ENCODE data around the gene TRPM8. TPM values are rescaled to one million over a fixed set of nuclear protein-coding genes. Genes with fewer than 3 reads are reported as not detected.

Gene TRPM8
- total RNA-seq, 4 donors from 2014 or later, result not detected

DNA sequence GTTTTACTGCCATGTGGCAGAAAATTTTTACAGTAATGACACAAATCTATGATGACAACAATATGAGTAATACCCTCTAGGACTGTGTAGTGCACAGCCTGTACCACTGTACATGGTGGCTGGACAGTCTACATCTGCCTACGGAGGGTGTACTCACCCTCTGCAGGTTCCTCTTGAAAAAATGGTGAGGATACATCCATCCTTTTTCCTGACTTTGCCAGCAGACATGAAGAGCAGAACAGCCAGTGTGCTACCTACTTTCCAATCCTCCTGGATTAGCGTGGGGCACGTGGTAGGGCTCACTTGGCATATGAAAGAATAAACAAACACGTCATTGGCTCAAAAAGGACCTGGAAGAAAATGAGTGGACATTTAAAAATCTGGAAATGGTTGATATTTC lies 62.6 kb downstream of the TRPM8 start:
- Histone ChIP-seq H3K36me3 (no peaks in the 10 kb centered on the region), H3K4me3 (replicated peaks in 1 of 3) (no peak overlapping the region), H3K4me1 (no peaks in the 10 kb centered on the region), H3K27ac (no peak overlapping the region), H3K27me3 (no peaks in the 10 kb centered on the region), H3K9me3 (no peaks in the 10 kb centered on the region)
- intact Hi-C loops (cut with DNase I), result no loop called here
- DNase-seq, result no peak
- 69 to 73% methylated on average over 4 of the region's 4 CpGs for WGBS, 2 donors
- TF ChIP-seq, protein P1, sequence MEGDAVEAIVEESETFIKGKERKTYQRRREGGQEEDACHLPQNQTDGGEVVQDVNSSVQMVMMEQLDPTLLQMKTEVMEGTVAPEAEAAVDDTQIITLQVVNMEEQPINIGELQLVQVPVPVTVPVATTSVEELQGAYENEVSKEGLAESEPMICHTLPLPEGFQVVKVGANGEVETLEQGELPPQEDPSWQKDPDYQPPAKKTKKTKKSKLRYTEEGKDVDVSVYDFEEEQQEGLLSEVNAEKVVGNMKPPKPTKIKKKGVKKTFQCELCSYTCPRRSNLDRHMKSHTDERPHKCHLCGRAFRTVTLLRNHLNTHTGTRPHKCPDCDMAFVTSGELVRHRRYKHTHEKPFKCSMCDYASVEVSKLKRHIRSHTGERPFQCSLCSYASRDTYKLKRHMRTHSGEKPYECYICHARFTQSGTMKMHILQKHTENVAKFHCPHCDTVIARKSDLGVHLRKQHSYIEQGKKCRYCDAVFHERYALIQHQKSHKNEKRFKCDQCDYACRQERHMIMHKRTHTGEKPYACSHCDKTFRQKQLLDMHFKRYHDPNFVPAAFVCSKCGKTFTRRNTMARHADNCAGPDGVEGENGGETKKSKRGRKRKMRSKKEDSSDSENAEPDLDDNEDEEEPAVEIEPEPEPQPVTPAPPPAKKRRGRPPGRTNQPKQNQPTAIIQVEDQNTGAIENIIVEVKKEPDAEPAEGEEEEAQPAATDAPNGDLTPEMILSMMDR (IDR thresholded peaks at IDR 0.05), result no peak
- no peak for TF ChIP-seq POLR2A (IDR thresholded peaks at IDR 0.05)

- Histone ChIP-seq H3K4me3 (replicated peaks in 1 of 3) (no peak overlapping the region), H3K27ac (no peak overlapping the region), H3K27me3 (no peaks in the 10 kb centered on the region), H3K9me3 (no peaks in the 10 kb centered on the region), H3K4me1 (no peaks in the 10 kb centered on the region), H3K36me3 (no peaks in the 10 kb centered on the region)
- intact Hi-C loops (cut with DNase I), result no loop called here
- WGBS, 2 donors, result 84% methylated on average over 5 of the region's 5 CpGs
- DNase-seq, result no peak
- no peak for TF ChIP-seq POLR2A (IDR thresholded peaks at IDR 0.05)
- TF ChIP-seq, protein P1 (IDR thresholded peaks at IDR 0.05), result no peak
Observed at GRCh38 chr2:233980955-233981561, 63.9 kb downstream of the TRPM8 start.

GRCh38 chr2:233981574-233982420 lies 64.6 kb downstream of the TRPM8 start:
- DNase-seq, result no peak
- no peak for TF ChIP-seq POLR2A (IDR thresholded peaks at IDR 0.05)
- TF ChIP-seq, protein P1 (IDR thresholded peaks at IDR 0.05), result no peak

DNA sequence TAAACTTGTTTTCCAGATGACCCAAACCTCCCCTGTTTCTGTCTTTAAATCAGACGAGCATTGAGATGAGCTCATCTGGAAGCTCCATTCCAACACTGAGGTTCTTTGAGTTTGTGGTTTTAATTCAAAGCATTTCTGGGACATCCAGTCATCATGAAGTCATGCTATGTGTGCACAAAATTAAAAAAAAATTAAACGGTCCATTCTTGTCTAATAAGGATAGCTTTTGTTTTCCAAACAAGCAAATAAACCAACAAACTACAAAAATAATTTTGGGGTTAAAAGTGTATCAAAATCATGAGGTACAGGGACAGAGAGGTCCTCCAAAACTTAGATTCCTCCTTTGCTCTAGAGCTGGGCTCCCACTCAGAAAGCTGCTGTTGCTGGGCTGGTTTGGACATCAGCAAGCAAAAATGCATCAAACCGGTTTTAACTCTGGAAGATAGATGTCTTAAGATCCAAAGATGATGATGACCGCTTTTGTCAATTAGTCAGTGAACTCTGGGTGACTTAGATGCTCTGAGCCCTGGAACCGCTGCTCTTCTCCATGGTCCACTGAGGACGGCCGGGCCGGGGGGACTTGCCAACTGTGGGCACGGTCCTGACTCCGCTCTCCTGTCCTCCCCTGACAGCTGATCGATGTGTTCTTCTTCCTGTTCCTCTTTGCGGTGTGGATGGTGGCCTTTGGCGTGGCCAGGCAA lies 65.4 kb downstream of the TRPM8 start:
- Histone ChIP-seq H3K27ac (no peak overlapping the region), H3K4me1 (no peaks in the 10 kb centered on the region), H3K36me3 (no peaks in the 10 kb centered on the region), H3K4me3 (replicated peaks in 1 of 3) (no peak overlapping the region), H3K9me3 (no peaks in the 10 kb centered on the region), H3K27me3 (no peaks in the 10 kb centered on the region)
- no peak for TF ChIP-seq POLR2A (IDR thresholded peaks at IDR 0.05)
- TF ChIP-seq, protein P1 (IDR thresholded peaks at IDR 0.05), result no peak
- DNase-seq, result no peak
- WGBS, 2 donors, result 57 to 63% methylated on average over 12 to 13 of the region's 13 CpGs
- intact Hi-C loops (cut with DNase I), result no loop called here

More at GRCh38 chr2:233981574-233982420, 64.6 kb downstream of the TRPM8 start:
- H3K4me3 ChIP-seq (replicated peaks in 1 of 3), result no peak overlapping the region
- H3K36me3 ChIP-seq, result no peaks in the 10 kb centered on the region
- no peaks in the 10 kb centered on the region for H3K4me1 ChIP-seq
- no peak overlapping the region for H3K27ac ChIP-seq
- no peaks in the 10 kb centered on the region for H3K9me3 ChIP-seq
- H3K27me3 ChIP-seq, result no peaks in the 10 kb centered on the region
- intact Hi-C loops (cut with DNase I), result no loop called here
- 88 to 92% methylated on average over 9 of the region's 9 CpGs for WGBS, 2 donors
